Measurements from ENCODE around the gene PLEKHG5. TPM values are rescaled to one million over a fixed set of nuclear protein-coding genes. Genes with fewer than 3 reads are reported as not detected.

The PLEKHG5 gene
- total RNA-seq, 1 experiment from 2014 or later: 42.8 TPM

- H3K9ac ChIP-seq (ENCODE audit: low read length): no peak overlapping the region
- ChIA-PET POLR2A (ENCODE audit: unreplicated experiment) (no interaction called here), CTCF (no interaction called here)
- no peaks in the 10 kb centered on the region for H3K27me3 ChIP-seq (ENCODE audit: low read length)
- no peak for TF ChIP-seq EZH2 (IDR thresholded peaks at IDR 0.05; ENCODE audit: low read length, unreplicated experiment)
- no peak for TF ChIP-seq CTCF (conservative IDR thresholded peaks at IDR 0.05; ENCODE audit: low read depth, low read length)
- no peak for TF ChIP-seq EZH2phosphoT487 (IDR thresholded peaks at IDR 0.05; ENCODE audit: borderline replicate concordance, low read length)
- no peaks in the 10 kb centered on the region for H3K9me3 ChIP-seq (ENCODE audit: low read length)
- H3K36me3 ChIP-seq (ENCODE audit: low read depth, low read length): no peaks in the 10 kb centered on the region
- H3K4me1 ChIP-seq (ENCODE audit: insufficient read depth, low read length): peaks cover 15% of the 10 kb centered on the region
- intact Hi-C loops (cut with micrococcal nuclease): no loop called here
- no peaks in the 10 kb centered on the region for H4K20me1 ChIP-seq (ENCODE audit: low read length)
- H3K4me2 ChIP-seq (ENCODE audit: low read length): no peak overlapping the region
- H3K79me2 ChIP-seq (ENCODE audit: low read length): peaks cover 3% of the 10 kb centered on the region; the same call in 1 of the 2 replicates
- H3K27ac ChIP-seq (ENCODE audit: low read length): no peak overlapping the region
- no peaks in the 10 kb centered on the region for H3K9me2 ChIP-seq (replicated peaks; ENCODE audit: low read length)
- H3F3A ChIP-seq (ENCODE audit: low read length, unreplicated experiment): no peaks in the 10 kb centered on the region
- BruUV-seq (replicated peaks): no TSS peak
- no peak overlapping the region for H2AFZ ChIP-seq (ENCODE audit: low read length)
- DNase-seq (no peak), ATAC-seq (no peak)
- no peak overlapping the region for H3K4me3 ChIP-seq (ENCODE audit: low read length)
These were observed 9.2 kb upstream of the PLEKHG5 start for GRCh38 chr1:6500544-6501278.

GRCh38 chr1:6499296-6499695 is 7.8 kb upstream of the PLEKHG5 start:
- Histone ChIP-seq H3K9ac (ENCODE audit: low read length) (no peak overlapping the region), H3K4me2 (ENCODE audit: low read length) (no peak overlapping the region), H3F3A (ENCODE audit: low read length, unreplicated experiment) (no peaks in the 10 kb centered on the region), H2AFZ (ENCODE audit: low read length) (no peak overlapping the region), H3K9me3 (ENCODE audit: low read length) (no peaks in the 10 kb centered on the region), H3K27me3 (ENCODE audit: low read length) (no peaks in the 10 kb centered on the region), H3K36me3 (ENCODE audit: low read depth, low read length) (no peaks in the 10 kb centered on the region), H3K27ac (ENCODE audit: low read length) (no peak overlapping the region), H3K79me2 (ENCODE audit: low read length) (peaks cover 3% of the 10 kb centered on the region; the same call in 1 of the 2 replicates), H3K4me1 (ENCODE audit: insufficient read depth, low read length) (peaks cover 15% of the 10 kb centered on the region), H4K20me1 (ENCODE audit: low read length) (no peaks in the 10 kb centered on the region), H3K4me3 (ENCODE audit: low read length) (no peak overlapping the region), H3K9me2 (replicated peaks; ENCODE audit: low read length) (no peaks in the 10 kb centered on the region)
- no peak for DNase-seq
- intact Hi-C loops (cut with micrococcal nuclease): no loop called here
- CTCF ChIA-PET: no interaction called here
- POLR2A ChIA-PET (ENCODE audit: unreplicated experiment): no interaction called here
- no peak for ATAC-seq
- TF ChIP-seq CTCF (conservative IDR thresholded peaks at IDR 0.05; ENCODE audit: low read depth, low read length) (no peak), EZH2 (IDR thresholded peaks at IDR 0.05; ENCODE audit: low read length, unreplicated experiment) (no peak), EZH2phosphoT487 (IDR thresholded peaks at IDR 0.05; ENCODE audit: borderline replicate concordance, low read length) (no peak)
- BruUV-seq (replicated peaks): no TSS peak

- BruUV-seq (replicated peaks): no TSS peak
- intact Hi-C loops (cut with micrococcal nuclease): no loop called here
- H3K4me1 ChIP-seq (ENCODE audit: insufficient read depth, low read length): peaks cover 15% of the 10 kb centered on the region
- H3K79me2 ChIP-seq (ENCODE audit: low read length): peaks cover 3% of the 10 kb centered on the region; the same call in 1 of the 2 replicates
- H3K4me2 ChIP-seq (ENCODE audit: low read length): peak overlapping the region; percentile 98
- H3K27ac ChIP-seq (ENCODE audit: low read length): no peak overlapping the region
- H2AFZ ChIP-seq (ENCODE audit: low read length): no peak overlapping the region
- TF ChIP-seq CTCF (conservative IDR thresholded peaks at IDR 0.05; ENCODE audit: low read depth, low read length) (no peak), EZH2 (IDR thresholded peaks at IDR 0.05; ENCODE audit: low read length, unreplicated experiment) (no peak), EZH2phosphoT487 (IDR thresholded peaks at IDR 0.05; ENCODE audit: borderline replicate concordance, low read length) (no peak)
- no peaks in the 10 kb centered on the region for H3K9me3 ChIP-seq (ENCODE audit: low read length)
- CTCF ChIA-PET: interaction anchor here (0.5 kb wide), 1 partner anchor 24 kb away, joined by 5 read pairs; no protein-coding TSS in a partner anchor
- peak overlapping the region; percentile 87; the same call in 1 of the 2 replicates for H3K4me3 ChIP-seq (ENCODE audit: low read length)
- H3K27me3 ChIP-seq (ENCODE audit: low read length): no peaks in the 10 kb centered on the region
- no peaks in the 10 kb centered on the region for H3K36me3 ChIP-seq (ENCODE audit: low read depth, low read length)
- no peak overlapping the region for H3K9ac ChIP-seq (ENCODE audit: low read length)
- ATAC-seq (no peak), DNase-seq (no peak)
- POLR2A ChIA-PET (ENCODE audit: unreplicated experiment): no interaction called here
- H3F3A ChIP-seq (ENCODE audit: low read length, unreplicated experiment): no peaks in the 10 kb centered on the region
- no peaks in the 10 kb centered on the region for H4K20me1 ChIP-seq (ENCODE audit: low read length)
- no peaks in the 10 kb centered on the region for H3K9me2 ChIP-seq (replicated peaks; ENCODE audit: low read length)
These were observed 7.2 kb upstream of the PLEKHG5 start for GRCh38 chr1:6498576-6499111.

Data from PC-3 (cell line).